Mesodermal cell (in vitro differentiated cells): ENCODE data around the gene FGF23.
"Not testable (repeated sequence)": the region's sequence is repeated elsewhere in the genome, so short reads cannot be mapped to it uniquely, and the experiment has no call there.

Source experiments
- H3K27ac ChIP-seq: 2 replicates; pipeline ENCODE4 v1.7.0; 2013; ENCODE audit warnings: mild to moderate bottlenecking, low read depth, low read length, moderate library complexity; ENCODE audit not compliant: severe bottlenecking
- H3K36me3 ChIP-seq: 2 replicates; pipeline ENCODE4 v1.7.1; 2013; ENCODE audit warnings: mild to moderate bottlenecking, low read length, moderate library complexity; ENCODE audit not compliant: control insufficient read depth, insufficient read depth
- H3K4me1 ChIP-seq: one replicate; pipeline ENCODE4 v1.7.1; 2013; ENCODE audit warnings: mild to moderate bottlenecking, low read length; ENCODE audit not compliant: insufficient read depth, control insufficient read depth, poor library complexity, severe bottlenecking
- H3K4me3 ChIP-seq: 2 replicates; pipeline ENCODE4 v1.7.0; 2013; ENCODE audit warnings: low read length, control low read depth, mild to moderate bottlenecking; ENCODE audit not compliant: insufficient read depth, poor library complexity, severe bottlenecking; ENCODE audit errors: extremely low read depth
- H3K9me3 ChIP-seq: 2 replicates; pipeline ENCODE4 v1.7.1; 2013; ENCODE audit warnings: mild to moderate bottlenecking, low read length, moderate library complexity; ENCODE audit not compliant: control insufficient read depth
- WGBS, 2 experiments: methylation state at CpG; one replicate each; pipeline ENCODE4 v1.1.5; 2013; ENCODE audit warnings: missing lambda C conversion rate in 2 of 2; ENCODE audit not compliant: insufficient coverage in 2 of 2; 5-methylcytosine and 5-hydroxymethylcytosine counted together

The FGF23 gene

DNA sequence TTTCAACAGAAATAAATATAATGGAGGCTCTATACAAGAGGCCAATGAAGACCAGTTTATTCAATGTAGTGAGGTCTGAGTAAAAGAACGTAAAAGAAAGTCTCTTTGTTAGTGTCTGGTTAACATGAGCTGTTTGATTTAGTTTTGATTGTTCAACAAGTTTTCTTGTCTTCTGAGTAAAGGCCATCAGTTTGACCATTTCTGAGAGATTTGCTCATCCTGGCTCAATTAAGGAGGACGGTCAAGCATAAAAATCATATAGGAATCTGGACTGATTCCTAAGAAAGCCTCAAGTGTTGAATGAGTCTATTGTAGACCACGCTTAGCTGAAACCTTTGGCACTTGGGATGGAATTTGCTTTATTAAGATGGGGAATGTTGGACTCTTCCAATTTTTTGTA lies 32.5 kb upstream of the FGF23 start:
- Histone ChIP-seq H3K4me3 (no peak overlapping the region), H3K36me3 (no peaks in the 10 kb centered on the region), H3K9me3 (no peaks in the 10 kb centered on the region), H3K27ac (no peak overlapping the region), H3K4me1 (no peaks in the 10 kb centered on the region)
- WGBS, 2 experiments, result 83 to 100% methylated on average over 2 to 3 of the region's 3 CpGs

DNA sequence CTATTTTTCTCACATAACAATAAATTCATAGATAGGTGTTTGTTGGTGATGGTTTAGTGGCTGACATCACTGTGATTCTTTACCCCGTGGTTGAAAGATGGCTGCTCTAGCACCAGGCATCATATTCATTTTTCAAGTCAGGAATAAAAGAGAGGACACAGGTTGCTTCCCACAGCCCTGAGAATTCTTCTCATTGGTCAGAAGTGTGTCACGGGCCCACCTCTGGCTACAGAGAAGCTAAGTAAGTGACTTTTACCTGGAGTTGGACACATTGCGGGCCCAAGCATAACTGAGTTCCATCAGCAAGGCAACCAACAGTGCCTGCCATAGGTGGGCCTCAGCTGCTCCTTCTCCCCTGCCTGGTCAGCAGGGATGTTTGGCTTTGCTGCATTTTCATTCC lies 27.6 kb upstream of the FGF23 start:
- no peak overlapping the region for H3K27ac ChIP-seq
- H3K36me3 ChIP-seq, result no peaks in the 10 kb centered on the region
- 73 to 84% methylated on average over 2 of the region's 3 CpGs for WGBS, 2 experiments
- H3K9me3 ChIP-seq, result peaks cover 4% of the 10 kb centered on the region
- no peaks in the 10 kb centered on the region for H3K4me1 ChIP-seq
- H3K4me3 ChIP-seq, result no peak overlapping the region

DNA sequence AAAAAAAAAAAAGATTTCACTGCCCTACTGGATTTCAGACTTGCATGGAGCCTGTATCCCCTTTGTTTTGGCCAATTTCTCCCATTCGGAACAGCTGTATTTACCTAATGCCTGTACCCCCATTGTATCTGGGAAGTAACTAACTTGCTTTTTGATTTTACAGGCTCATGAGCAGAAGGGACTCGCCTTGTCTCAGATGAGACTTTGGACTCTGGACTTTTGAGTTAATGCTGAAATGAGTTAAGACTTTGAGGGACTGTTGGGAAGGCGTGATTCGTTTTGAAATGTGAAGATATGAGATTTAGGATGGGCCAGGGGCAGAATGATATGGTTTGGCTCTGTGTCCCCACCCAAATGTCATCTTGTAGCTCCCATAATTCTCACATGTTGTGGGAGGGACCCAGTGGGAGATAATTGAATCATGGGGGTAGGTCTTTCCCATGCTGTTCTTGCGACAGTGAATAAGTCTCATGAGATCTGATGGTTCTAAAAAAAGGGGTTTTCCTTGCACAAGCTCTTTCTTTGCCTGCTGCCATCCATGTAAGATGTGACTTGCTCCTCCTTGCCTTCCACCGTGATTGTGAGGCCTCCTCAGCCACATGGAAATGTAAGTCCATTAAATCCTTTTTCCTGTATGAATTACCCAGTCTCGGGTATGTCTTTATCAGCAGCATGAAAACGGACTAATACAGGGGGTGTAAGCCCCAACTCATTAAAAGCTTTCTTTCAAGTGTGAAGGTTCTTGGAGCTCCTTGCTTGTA lies 25.5 kb upstream of the FGF23 start:
- WGBS, 2 experiments, result 81 to 86% methylated on average over 7 to 8 of the region's 8 CpGs
- not testable (repeated sequence) for H3K4me3 ChIP-seq, H3K36me3 ChIP-seq, H3K27ac ChIP-seq, H3K9me3 ChIP-seq, H3K4me1 ChIP-seq

DNA sequence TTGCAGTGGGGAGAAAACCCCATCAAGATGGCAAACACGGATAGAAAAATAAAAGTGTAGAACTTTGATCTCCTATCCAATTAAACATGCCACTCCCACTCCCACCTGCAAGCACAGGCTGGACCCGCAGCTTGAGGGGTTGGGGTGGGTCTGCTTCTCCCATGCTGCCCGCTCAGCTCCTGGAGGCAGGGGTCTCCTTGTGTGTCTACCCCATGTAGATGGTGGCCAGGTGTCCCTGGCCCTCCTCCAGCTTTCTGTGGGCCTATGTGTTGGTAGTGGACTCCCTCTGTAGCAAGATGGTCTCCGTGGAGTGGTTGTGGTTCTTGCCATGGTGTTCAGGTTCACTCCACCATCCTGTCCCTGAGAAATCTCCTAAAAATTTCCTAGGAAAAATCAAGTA lies 23.5 kb upstream of the FGF23 start:
- H3K36me3 ChIP-seq, result no peaks in the 10 kb centered on the region
- no peaks in the 10 kb centered on the region for H3K4me1 ChIP-seq
- peaks cover 4% of the 10 kb centered on the region for H3K9me3 ChIP-seq
- H3K27ac ChIP-seq, result no peak overlapping the region
- WGBS, 2 experiments, result 100% methylated on average over 1 of the region's 4 CpGs; no CpG with 5 or more reads in 1 of the 2 experiments
- no peak overlapping the region for H3K4me3 ChIP-seq

DNA sequence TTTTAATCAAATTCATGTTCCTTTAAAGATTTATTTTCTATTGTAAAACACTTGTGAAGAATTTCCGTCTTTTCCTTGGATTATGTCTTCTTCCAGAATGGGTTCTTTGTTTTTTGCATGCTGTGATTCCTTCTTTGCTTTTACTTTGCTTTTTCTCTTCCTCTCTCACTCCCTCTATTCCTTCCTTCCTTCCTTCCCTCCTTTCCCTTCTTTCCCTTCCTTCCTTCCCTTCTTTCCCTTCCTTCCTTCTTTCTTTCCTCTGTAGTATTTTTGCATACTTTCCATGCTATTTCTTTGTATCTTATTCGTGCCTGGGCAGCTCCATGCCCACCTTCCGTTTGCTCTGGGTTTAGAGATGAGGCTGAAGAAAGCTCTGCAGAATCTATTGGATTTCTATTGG lies 21.6 kb upstream of the FGF23 start:
- WGBS, 2 experiments, result no CpG with 5 or more reads among the region's 3 CpGs
- H3K27ac ChIP-seq, result no peak overlapping the region

DNA sequence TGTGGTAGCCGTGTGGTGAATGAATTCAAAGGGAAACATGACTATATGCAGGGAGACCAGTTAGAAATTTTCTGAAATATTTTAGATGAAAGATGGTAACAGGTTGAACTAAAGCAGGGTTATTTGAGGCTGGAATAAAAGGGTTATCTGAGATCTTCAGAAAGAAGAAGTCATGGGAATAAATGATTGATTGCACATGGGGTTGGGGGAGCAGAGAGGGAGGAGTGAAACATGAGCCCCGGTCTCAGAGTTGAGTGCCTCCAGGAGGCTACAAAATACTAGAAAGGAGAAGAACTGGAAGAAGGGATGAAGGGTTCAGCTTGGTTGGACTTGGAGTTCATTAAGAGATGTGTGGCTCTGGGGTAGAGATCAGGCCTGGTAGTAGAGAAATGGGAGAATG lies 16.3 kb upstream of the FGF23 start:
- no peaks in the 10 kb centered on the region for H3K9me3 ChIP-seq
- no peak overlapping the region for H3K27ac ChIP-seq
- 79 to 89% methylated on average over 2 of the region's 2 CpGs for WGBS, 2 experiments
- no peaks in the 10 kb centered on the region for H3K36me3 ChIP-seq
- H3K4me1 ChIP-seq, result no peaks in the 10 kb centered on the region
- no peak overlapping the region for H3K4me3 ChIP-seq

More for the DNA sequence above, 21.6 kb upstream of the FGF23 start:
- Histone ChIP-seq H3K4me1 (no peaks in the 10 kb centered on the region), H3K9me3 (peaks cover 4% of the 10 kb centered on the region), H3K36me3 (no peaks in the 10 kb centered on the region), H3K4me3 (no peak overlapping the region)

DNA sequence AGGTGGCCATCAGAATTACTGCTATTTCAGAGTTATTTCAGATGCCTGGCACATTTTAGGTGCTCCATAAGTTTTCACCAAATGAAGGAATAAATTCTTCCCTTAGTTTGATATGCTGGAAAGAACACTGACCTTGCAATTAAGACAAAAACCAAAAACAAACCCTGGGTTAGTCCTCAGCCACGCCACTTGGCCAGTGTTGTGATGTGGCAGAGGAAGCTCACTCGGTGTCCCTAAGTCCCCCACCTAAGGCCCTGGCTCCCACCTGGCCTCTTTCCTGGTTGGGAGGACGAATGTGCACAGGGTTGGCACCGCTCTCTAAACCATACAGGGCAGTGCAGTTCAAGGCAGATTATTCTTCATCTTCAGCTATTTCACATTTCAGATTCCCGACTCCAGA lies 13.7 kb upstream of the FGF23 start:
- Histone ChIP-seq H3K27ac (no peak overlapping the region), H3K4me3 (no peak overlapping the region), H3K36me3 (no peaks in the 10 kb centered on the region), H3K4me1 (no peaks in the 10 kb centered on the region), H3K9me3 (no peaks in the 10 kb centered on the region)
- 81 to 94% methylated on average over 3 to 4 of the region's 5 CpGs for WGBS, 2 experiments

DNA sequence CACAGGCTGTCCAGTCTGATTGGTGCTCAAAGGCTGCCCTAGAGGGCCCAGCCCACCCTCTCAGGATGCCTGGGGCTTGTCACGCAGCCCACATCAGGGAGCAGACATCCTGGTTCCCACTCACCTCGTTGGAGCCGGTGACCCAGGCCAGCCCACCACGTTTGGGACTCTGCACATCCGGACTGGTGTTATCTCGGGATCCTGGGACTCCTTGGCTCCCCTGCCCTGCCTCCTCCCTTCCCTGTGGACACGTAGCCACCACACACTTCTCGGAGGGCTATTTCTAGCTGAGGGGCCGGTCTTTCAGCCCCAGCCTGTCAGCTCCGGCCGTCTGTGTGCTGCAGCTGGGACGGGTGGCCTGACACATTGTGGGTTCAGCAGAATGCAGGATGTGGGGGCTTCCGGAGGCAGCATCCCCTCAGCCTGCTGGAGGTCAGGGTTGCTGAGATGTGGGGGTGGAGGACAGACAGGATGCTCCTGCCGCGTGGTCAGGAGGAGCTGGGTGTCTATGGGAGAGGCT lies 12.8 kb upstream of the FGF23 start:
- Histone ChIP-seq H3K4me1 (no peaks in the 10 kb centered on the region), H3K27ac (no peak overlapping the region), H3K36me3 (no peaks in the 10 kb centered on the region), H3K9me3 (no peaks in the 10 kb centered on the region), H3K4me3 (no peak overlapping the region)
- WGBS, 2 experiments, result 85 to 99% methylated on average over 9 to 11 of the region's 15 CpGs

DNA sequence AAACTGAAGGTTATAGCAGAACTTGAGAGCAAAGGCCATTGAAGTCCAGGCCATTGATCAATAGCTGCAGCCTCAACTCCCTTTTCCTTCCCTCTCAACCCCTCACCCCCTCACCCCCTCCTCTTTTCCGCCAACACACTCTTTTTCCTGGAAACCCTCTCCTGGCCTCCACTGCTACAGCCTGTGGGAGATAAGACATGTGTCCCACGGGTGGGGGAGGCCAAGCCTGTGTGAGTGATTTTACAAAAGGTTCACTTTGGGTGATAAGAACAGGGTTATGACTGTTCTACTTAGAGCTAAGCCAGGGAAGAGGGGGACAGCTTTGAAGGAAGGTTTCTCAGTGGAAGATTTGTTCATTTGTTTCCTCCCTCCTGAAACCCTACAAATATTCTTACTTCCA lies 9.2 kb upstream of the FGF23 start:
- Histone ChIP-seq H3K4me1 (no peaks in the 10 kb centered on the region), H3K4me3 (no peak overlapping the region), H3K9me3 (no peaks in the 10 kb centered on the region), H3K27ac (no peak overlapping the region), H3K36me3 (no peaks in the 10 kb centered on the region)
- WGBS, 2 experiments, result 67% methylated on average over 1 of the region's 2 CpGs; no CpG with 5 or more reads in 1 of the 2 experiments

DNA sequence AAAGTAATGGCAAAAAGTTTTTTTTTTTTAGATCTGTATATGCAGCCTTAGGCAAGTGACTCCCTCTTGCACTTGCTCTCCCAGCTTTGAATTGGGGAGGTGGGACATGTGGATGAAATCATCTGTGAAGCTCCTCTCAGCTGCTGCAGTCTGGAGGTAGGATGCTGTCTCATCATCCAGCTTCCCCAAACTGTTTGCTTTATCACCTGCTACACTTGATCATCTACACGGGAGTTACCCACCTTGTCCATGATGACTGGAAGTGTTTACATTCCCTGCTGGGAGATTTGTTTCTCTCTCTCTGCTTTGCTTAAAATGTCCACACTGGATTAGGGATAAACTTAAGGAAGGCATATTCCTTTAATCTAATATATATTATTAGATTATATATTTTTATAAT lies 8.5 kb upstream of the FGF23 start:
- H3K36me3 ChIP-seq, result no peaks in the 10 kb centered on the region
- no peaks in the 10 kb centered on the region for H3K9me3 ChIP-seq
- 100% methylated on average over 1 of the region's 1 CpG; no CpG with 5 or more reads in 1 of the 2 experiments for WGBS, 2 experiments
- H3K4me3 ChIP-seq, result no peak overlapping the region
- H3K27ac ChIP-seq, result no peak overlapping the region
- H3K4me1 ChIP-seq, result no peaks in the 10 kb centered on the region

DNA sequence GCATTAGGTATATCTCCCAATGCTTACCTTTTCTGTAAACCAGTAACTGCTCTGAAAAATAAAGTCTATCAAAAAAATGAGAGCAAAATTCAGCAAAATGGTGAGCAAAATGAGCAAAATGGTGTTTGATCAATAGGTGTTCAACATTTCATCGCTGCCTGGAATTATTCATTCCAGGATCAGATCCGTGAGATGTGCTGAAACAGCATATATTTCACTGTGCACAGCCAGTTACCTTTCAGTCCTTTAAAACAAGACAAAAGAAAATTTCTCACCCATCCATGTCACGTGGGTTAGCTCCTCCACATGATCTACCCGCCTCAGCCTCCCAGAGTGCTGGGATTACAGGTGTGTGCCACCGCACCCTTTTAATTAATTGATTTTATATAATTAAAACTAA lies 8.1 kb upstream of the FGF23 start:
- Histone ChIP-seq H3K27ac (no peak overlapping the region), H3K9me3 (no peaks in the 10 kb centered on the region), H3K36me3 (no peaks in the 10 kb centered on the region), H3K4me1 (no peaks in the 10 kb centered on the region), H3K4me3 (no peak overlapping the region)
- 92 to 94% methylated on average over 2 of the region's 5 CpGs for WGBS, 2 experiments
